Neutrophil (primary cell): ENCODE data around the gene MMADHC.
"Not testable (repeated sequence)": the region's sequence is repeated elsewhere in the genome, so short reads cannot be mapped to it uniquely, and the experiment has no call there.

Experiments
- H3K27ac ChIP-seq: fragments of 200-600 bp; sonication (generic); 2 replicates; pipeline ENCODE4 v1.5.1; 2016; ENCODE audit warnings: mild to moderate bottlenecking, moderate library complexity
- H3K27me3 ChIP-seq: fragments of 200-600 bp; sonication (generic); 2 replicates; pipeline ENCODE4 v1.6.0; 2016; ENCODE audit warnings: mild to moderate bottlenecking
- H3K36me3 ChIP-seq: fragments of 200-600 bp; sonication (generic); 2 replicates; pipeline ENCODE4 v1.5.1; 2017
- H3K4me1 ChIP-seq, 2 experiments: fragments of 200-600 bp in 1 of 2; sonication (generic) in 1 of 2; 1 replicate in 1 of 2; 2 replicates in 1 of 2; pipeline versions ENCODE4 v1.5.1 to v1.6.1; 2013 to 2016; ENCODE audit warnings: low read depth in 1 of 2, low read length in 1 of 2, mild to moderate bottlenecking in 1 of 2, moderate library complexity in 1 of 2; ENCODE audit not compliant: control insufficient read depth in 1 of 2, insufficient read depth in 1 of 2
- H3K4me3 ChIP-seq, 2 experiments: fragments of 200-600 bp in 1 of 2; sonication (generic) in 1 of 2; 1 replicate in 1 of 2; 2 replicates in 1 of 2; pipeline ENCODE4 v1.5.1; 2013 to 2016; ENCODE audit warnings: low read depth in 1 of 2, low read length in 1 of 2, mild to moderate bottlenecking in 1 of 2, moderate library complexity in 1 of 2
- H3K9me3 ChIP-seq: fragments of 200-600 bp; sonication (generic); 2 replicates; pipeline ENCODE4 v1.5.1; 2016
- TF ChIP-seq, protein P1 (sequence below): fragments of 200-600 bp; sonication (generic); IDR thresholded peaks from 2 replicates; pipeline ENCODE4 v1.5.1; 2016; ENCODE audit warnings: antibody characterized with exemption

Gene MMADHC

GRCh38 chr2:149572102-149572953, 15.2 kb downstream of the MMADHC start:
- H3K36me3 ChIP-seq = peaks cover 87% of the 10 kb centered on the region

DNA sequence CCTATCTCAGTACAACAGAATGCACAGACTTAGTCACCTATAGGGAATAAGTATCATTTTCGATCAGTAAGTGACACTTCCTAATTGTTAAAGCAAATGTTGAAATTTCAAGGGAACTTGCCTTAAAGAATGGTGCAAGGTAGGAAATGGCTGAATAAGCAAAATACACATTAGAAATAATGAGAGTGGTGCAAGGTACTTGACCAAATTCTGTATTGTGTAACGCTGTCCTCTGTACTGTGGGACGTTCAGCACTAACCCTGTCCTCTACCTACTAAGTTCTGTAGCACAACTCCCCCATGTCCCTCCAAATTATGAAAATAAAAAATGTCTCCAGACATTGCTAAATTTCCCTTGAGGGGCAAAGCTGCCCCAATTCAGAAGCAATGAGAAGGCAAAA, 19.4 kb downstream of the MMADHC start:
- Histone ChIP-seq H3K36me3 (peaks cover 67% of the 10 kb centered on the region), H3K4me1 (peaks cover 34 to 45% of the 10 kb centered on the region in 2 experiments), H3K27me3 (no peaks in the 10 kb centered on the region), H3K9me3 (no peaks in the 10 kb centered on the region), H3K27ac (peak overlapping the region; percentile 63), H3K4me3 (peak overlapping the region; percentile 14 to 22)
- TF ChIP-seq, protein P1, sequence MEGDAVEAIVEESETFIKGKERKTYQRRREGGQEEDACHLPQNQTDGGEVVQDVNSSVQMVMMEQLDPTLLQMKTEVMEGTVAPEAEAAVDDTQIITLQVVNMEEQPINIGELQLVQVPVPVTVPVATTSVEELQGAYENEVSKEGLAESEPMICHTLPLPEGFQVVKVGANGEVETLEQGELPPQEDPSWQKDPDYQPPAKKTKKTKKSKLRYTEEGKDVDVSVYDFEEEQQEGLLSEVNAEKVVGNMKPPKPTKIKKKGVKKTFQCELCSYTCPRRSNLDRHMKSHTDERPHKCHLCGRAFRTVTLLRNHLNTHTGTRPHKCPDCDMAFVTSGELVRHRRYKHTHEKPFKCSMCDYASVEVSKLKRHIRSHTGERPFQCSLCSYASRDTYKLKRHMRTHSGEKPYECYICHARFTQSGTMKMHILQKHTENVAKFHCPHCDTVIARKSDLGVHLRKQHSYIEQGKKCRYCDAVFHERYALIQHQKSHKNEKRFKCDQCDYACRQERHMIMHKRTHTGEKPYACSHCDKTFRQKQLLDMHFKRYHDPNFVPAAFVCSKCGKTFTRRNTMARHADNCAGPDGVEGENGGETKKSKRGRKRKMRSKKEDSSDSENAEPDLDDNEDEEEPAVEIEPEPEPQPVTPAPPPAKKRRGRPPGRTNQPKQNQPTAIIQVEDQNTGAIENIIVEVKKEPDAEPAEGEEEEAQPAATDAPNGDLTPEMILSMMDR = no peak

More at GRCh38 chr2:149572102-149572953, 15.2 kb downstream of the MMADHC start:
- Histone ChIP-seq H3K4me3 (no peak overlapping the region), H3K27ac (peak overlapping the region; percentile 36), H3K4me1 (peaks cover 24 to 25% of the 10 kb centered on the region in 2 experiments), H3K9me3 (no peaks in the 10 kb centered on the region), H3K27me3 (no peaks in the 10 kb centered on the region)
- TF ChIP-seq, protein P1 = no peak

DNA sequence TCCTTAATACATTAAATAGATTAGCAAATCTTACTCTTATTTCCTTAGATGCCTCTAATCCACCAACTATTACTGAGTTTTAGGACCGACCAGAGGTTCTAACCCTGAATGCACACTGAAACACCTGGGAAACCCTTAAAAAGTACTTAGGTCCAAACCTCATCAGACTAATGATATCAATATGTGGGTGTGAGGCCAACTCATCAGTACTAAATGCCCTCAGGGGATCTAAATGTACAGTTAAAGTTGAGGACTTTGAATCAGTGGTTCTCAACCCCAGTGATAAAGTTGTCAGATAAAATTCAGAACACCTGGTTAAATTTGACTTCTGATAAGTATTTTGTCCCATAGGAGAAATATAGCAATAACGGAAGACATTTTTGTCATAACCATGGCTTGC, 20.9 kb downstream of the MMADHC start:
- H3K27ac ChIP-seq = peak overlapping the region; percentile 28
- no peaks in the 10 kb centered on the region for H3K27me3 ChIP-seq
- H3K4me1 ChIP-seq = peaks cover 34 to 45% of the 10 kb centered on the region in 2 experiments
- no peak overlapping the region for H3K4me3 ChIP-seq
- TF ChIP-seq, protein P1 = no peak
- H3K9me3 ChIP-seq = no peaks in the 10 kb centered on the region
- H3K36me3 ChIP-seq = peaks cover 53% of the 10 kb centered on the region

GRCh38 chr2:149565625-149566024, 21.9 kb downstream of the MMADHC start:
- H3K9me3 ChIP-seq, H3K27ac ChIP-seq, H3K27me3 ChIP-seq, H3K4me3 ChIP-seq: not testable (repeated sequence)
- Histone ChIP-seq H3K36me3 (peaks cover 44% of the 10 kb centered on the region), H3K4me1 (peaks cover 34 to 45% of the 10 kb centered on the region in 2 experiments)

- Histone ChIP-seq H3K27ac (no peak overlapping the region), H3K9me3 (no peaks in the 10 kb centered on the region), H3K4me1 (peaks cover 34 to 45% of the 10 kb centered on the region in 2 experiments), H3K36me3 (peaks cover 38% of the 10 kb centered on the region), H3K27me3 (no peaks in the 10 kb centered on the region), H3K4me3 (no peak overlapping the region)
- TF ChIP-seq, protein P1 = no peak
Measured at GRCh38 chr2:149564983-149565382, 22.6 kb downstream of the MMADHC start.

- no peaks in the 10 kb centered on the region for H3K9me3 ChIP-seq
- H3K4me1 ChIP-seq = peaks cover 28 to 37% of the 10 kb centered on the region in 2 experiments
- TF ChIP-seq, protein P1 = no peak
- H3K36me3 ChIP-seq = peaks cover 29% of the 10 kb centered on the region
- H3K4me3 ChIP-seq = no peak overlapping the region
- H3K27ac ChIP-seq = no peak overlapping the region
- no peaks in the 10 kb centered on the region for H3K27me3 ChIP-seq
Measured at GRCh38 chr2:149564097-149564496, 23.5 kb downstream of the MMADHC start.
